HL-60 (cell line): Measurements from ENCODE around the gene TOP3B.

Experiments used
- DNase-seq, 2 experiments: peaks; one replicate each; pipeline ENCODE4 v3.0.0-alpha.2; 2010 to 2020; ENCODE audit warnings: low read depth in 1 of 2, low spot score in 1 of 2
- H3K27ac ChIP-seq: fragments of 250-450 bp; sonication (Bioruptor Pico); replicated peaks from 2 replicates; pipeline ENCODE4 v1.5.1; 2020; ENCODE audit warnings: mild to moderate bottlenecking, moderate library complexity
- H3K27me3 ChIP-seq: fragments of 250-450 bp; sonication (Bioruptor Pico); 2 replicates; pipeline ENCODE4 v1.5.1; 2021; ENCODE audit warnings: mild to moderate bottlenecking, moderate library complexity; ENCODE audit not compliant: insufficient read depth, poor library complexity, severe bottlenecking
- H3K4me3 ChIP-seq: replicated peaks from 2 replicates; pipeline ENCODE4 v1.5.1; 2011; ENCODE audit warnings: mild to moderate bottlenecking, control low read depth, low read length; ENCODE audit not compliant: insufficient read depth
- GABPA ChIP-seq: IDR thresholded peaks from 2 replicates; pipeline ENCODE4 v1.6.1; 2012; ENCODE audit warnings: low read depth
- POLR2AphosphoS5 ChIP-seq: IDR thresholded peaks from 2 replicates; pipeline ENCODE4 v1.6.1; 2012; ENCODE audit warnings: low read depth
- REST ChIP-seq: IDR thresholded peaks from 2 replicates; pipeline ENCODE4 v1.6.1; 2012; ENCODE audit warnings: low read depth; ENCODE audit not compliant: insufficient replicate concordance
- SPI1 ChIP-seq: IDR thresholded peaks from 2 replicates; pipeline ENCODE4 v1.6.1; 2012; ENCODE audit warnings: low read depth, mild to moderate bottlenecking, borderline replicate concordance
- TF ChIP-seq, protein P1 (sequence below): IDR thresholded peaks from one replicate; pipeline ENCODE4 v1.5.1; 2011; ENCODE audit warnings: low read length, control low read depth, inconsistent platforms; ENCODE audit not compliant: insufficient read depth

The TOP3B gene

DNA sequence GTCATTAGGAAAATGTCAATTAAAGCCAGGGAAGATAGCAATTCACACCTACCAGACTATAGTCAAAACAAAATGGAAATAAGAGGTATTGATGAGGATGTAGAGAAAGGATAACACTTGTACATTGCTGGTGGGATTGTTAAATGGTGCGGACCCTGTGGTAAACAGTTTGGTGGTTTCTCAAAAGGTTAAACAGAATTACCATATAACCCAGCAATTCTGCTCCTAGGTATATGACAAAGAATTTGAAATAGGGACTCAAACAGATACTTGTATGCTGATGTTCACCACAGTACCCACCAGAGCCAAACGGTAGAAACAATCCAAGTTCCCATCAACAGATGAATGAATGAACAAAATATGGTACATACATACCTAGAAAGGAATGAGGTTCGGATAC, 33.0 kb upstream of the TOP3B start:
- Histone ChIP-seq H3K27ac (no peak overlapping the region), H3K4me3 (no peak overlapping the region), H3K27me3 (no peaks in the 10 kb centered on the region)
- TF ChIP-seq, protein P1, sequence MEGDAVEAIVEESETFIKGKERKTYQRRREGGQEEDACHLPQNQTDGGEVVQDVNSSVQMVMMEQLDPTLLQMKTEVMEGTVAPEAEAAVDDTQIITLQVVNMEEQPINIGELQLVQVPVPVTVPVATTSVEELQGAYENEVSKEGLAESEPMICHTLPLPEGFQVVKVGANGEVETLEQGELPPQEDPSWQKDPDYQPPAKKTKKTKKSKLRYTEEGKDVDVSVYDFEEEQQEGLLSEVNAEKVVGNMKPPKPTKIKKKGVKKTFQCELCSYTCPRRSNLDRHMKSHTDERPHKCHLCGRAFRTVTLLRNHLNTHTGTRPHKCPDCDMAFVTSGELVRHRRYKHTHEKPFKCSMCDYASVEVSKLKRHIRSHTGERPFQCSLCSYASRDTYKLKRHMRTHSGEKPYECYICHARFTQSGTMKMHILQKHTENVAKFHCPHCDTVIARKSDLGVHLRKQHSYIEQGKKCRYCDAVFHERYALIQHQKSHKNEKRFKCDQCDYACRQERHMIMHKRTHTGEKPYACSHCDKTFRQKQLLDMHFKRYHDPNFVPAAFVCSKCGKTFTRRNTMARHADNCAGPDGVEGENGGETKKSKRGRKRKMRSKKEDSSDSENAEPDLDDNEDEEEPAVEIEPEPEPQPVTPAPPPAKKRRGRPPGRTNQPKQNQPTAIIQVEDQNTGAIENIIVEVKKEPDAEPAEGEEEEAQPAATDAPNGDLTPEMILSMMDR, result no peak
- no peak for TF ChIP-seq POLR2AphosphoS5
- TF ChIP-seq SPI1, result no peak
- no peak for TF ChIP-seq GABPA
- no peak for TF ChIP-seq REST
- no peak for DNase-seq

- Histone ChIP-seq H3K4me3 (no peak overlapping the region), H3K27me3 (no peaks in the 10 kb centered on the region), H3K27ac (no peak overlapping the region)
- TF ChIP-seq, protein P1, result no peak
- DNase-seq, result no peak
Observed at GRCh38 chr22:22014285-22014659, 31.7 kb upstream of the TOP3B start.

DNA sequence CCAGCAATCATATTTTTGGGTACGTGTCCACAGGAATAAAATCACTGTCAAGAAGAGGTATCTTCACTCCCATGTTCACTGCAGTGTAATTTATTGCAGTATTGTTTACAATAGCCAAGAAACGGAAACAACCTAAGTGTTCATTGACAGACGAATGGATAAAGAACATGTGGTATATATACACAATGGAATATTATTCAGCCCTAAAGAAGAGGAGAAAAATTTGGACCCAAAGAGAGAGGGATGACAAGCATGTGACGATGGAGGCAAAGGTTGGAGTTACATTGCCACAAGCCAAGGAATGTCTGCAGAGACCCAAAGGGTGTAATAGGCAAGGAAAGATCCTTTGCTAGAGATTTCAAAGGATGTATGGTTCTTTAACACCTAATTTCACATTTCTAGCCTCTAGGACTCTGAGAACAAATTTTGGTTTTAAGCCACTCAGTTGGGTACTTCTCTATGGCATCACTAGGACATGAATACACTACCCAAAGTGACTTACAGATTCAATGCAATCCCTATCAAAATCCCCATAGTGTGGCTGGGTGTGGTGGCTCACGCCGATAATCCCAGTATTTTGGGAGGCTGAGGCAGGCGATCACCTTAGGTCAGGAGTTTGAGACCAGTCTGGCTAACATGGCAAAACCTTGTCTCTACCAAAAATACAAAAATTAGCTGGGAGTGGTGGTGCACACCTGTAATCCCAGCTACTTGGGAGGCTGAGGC, 31.1 kb upstream of the TOP3B start:
- Histone ChIP-seq H3K27me3 (no peaks in the 10 kb centered on the region), H3K27ac (no peak overlapping the region), H3K4me3 (no peak overlapping the region)
- TF ChIP-seq GABPA (no peak), POLR2AphosphoS5 (no peak), REST (no peak), SPI1 (no peak)
- TF ChIP-seq, protein P1, result no peak
- DNase-seq, result no peak

DNA sequence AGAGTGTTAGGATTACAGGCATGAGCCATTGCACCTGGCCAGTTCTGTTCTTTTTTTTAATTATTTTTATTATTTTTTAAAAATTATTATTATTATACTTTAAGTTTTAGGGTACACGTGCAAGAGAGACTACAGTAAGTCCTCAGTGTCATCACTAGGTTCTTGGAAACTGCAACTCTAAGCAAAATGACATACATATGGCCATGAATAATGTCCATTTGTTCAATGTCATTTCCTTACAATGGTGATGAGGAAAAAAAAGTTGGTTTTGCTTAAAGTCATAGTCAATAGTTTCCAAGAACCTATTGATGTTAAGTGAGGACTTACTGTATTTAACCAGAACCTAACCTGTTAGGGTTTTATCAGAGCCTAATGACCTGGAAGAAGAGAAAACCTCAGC, 29.4 kb upstream of the TOP3B start:
- no peak for DNase-seq
- H3K27me3 ChIP-seq, result no peaks in the 10 kb centered on the region
- no peak overlapping the region for H3K27ac ChIP-seq
- TF ChIP-seq SPI1, result no peak
- TF ChIP-seq, protein P1, result no peak
- no peak for TF ChIP-seq POLR2AphosphoS5
- no peak for TF ChIP-seq REST
- TF ChIP-seq GABPA, result no peak
- no peak overlapping the region for H3K4me3 ChIP-seq
